Trophoblast cell (in vitro differentiated cells and primary cell): ENCODE measurements around the gene AURKA.

Experiments
- DNase-seq, 2 donors: peaks; one replicate each; pipeline ENCODE4 v3.0.0-alpha.2; 2016
- H2AFZ ChIP-seq: 2 replicates; pipeline ENCODE4 v1.6.1; 2013; ENCODE audit warnings: low read length, moderate library complexity, mild to moderate bottlenecking; ENCODE audit not compliant: insufficient read depth, poor library complexity
- H2AK5ac ChIP-seq: 2 replicates; pipeline ENCODE4 v1.6.1; 2013; ENCODE audit warnings: mild to moderate bottlenecking, low read length
- H2BK120ac ChIP-seq: 2 replicates; pipeline ENCODE4 v1.6.1; 2013; ENCODE audit warnings: low read length, mild to moderate bottlenecking, moderate library complexity; ENCODE audit not compliant: insufficient read depth, poor library complexity
- H2BK12ac ChIP-seq: 2 replicates; pipeline ENCODE4 v1.6.1; 2013; ENCODE audit warnings: mild to moderate bottlenecking, low read length, moderate library complexity
- H2BK5ac ChIP-seq: 2 replicates; pipeline ENCODE4 v1.6.1; 2013; ENCODE audit warnings: low read length, low read depth, moderate library complexity, mild to moderate bottlenecking; ENCODE audit not compliant: poor library complexity
- H3K14ac ChIP-seq: 2 replicates; pipeline ENCODE4 v1.6.1; 2013; ENCODE audit warnings: mild to moderate bottlenecking, low read length
- H3K18ac ChIP-seq: 2 replicates; pipeline ENCODE4 v1.6.1; 2013; ENCODE audit warnings: mild to moderate bottlenecking, low read length
- H3K23ac ChIP-seq: 2 replicates; pipeline ENCODE4 v1.6.1; 2013; ENCODE audit warnings: low read length
- H3K27ac ChIP-seq: 2 replicates; pipeline ENCODE4 v1.5.1; 2013; ENCODE audit warnings: low read depth, mild to moderate bottlenecking, inconsistent platforms, low read length, moderate library complexity
- H3K27me3 ChIP-seq: 2 replicates; pipeline ENCODE4 v1.6.1; 2013; ENCODE audit warnings: inconsistent platforms, mild to moderate bottlenecking, low read length, moderate library complexity; ENCODE audit not compliant: insufficient read depth
- H3K36me3 ChIP-seq, 2 experiments: 1 replicate in 1 of 2; 2 replicates in 1 of 2; pipeline ENCODE4 v1.6.1; 2013; ENCODE audit warnings: low read length in 2 of 2, mild to moderate bottlenecking in 2 of 2, moderate library complexity in 1 of 2; ENCODE audit not compliant: insufficient read depth in 2 of 2, control insufficient read depth in 1 of 2
- H3K4ac ChIP-seq: 2 replicates; pipeline ENCODE4 v1.6.1; 2013; ENCODE audit warnings: low read depth, mild to moderate bottlenecking, low read length, moderate library complexity
- H3K4me1 ChIP-seq, 2 experiments: 1 replicate in 1 of 2; 2 replicates in 1 of 2; pipeline ENCODE4 v1.6.1; 2013; ENCODE audit warnings: low read length in 2 of 2, mild to moderate bottlenecking in 2 of 2, moderate library complexity in 1 of 2; ENCODE audit not compliant: insufficient read depth in 2 of 2, control insufficient read depth in 1 of 2
- H3K4me2 ChIP-seq: 2 replicates; pipeline ENCODE4 v1.6.1; 2013; ENCODE audit warnings: inconsistent platforms, mild to moderate bottlenecking, low read length, moderate library complexity
- H3K4me3 ChIP-seq: 2 replicates; pipeline ENCODE4 v1.5.1; 2013; ENCODE audit warnings: mild to moderate bottlenecking, low read depth, low read length, inconsistent platforms
- H3K79me1 ChIP-seq: one replicate; pipeline ENCODE4 v1.6.1; 2013; ENCODE audit warnings: low read length
- H3K79me2 ChIP-seq: 2 replicates; pipeline ENCODE4 v1.6.1; 2013; ENCODE audit warnings: low read length, mild to moderate bottlenecking; ENCODE audit not compliant: control insufficient read depth, insufficient read depth, poor library complexity
- H3K9ac ChIP-seq: 2 replicates; pipeline ENCODE4 v1.6.1; 2013; ENCODE audit warnings: mild to moderate bottlenecking, low read length
- H3K9me3 ChIP-seq: 2 replicates; pipeline ENCODE4 v1.6.1; 2013; ENCODE audit warnings: low read depth, mild to moderate bottlenecking, control low read depth, inconsistent platforms, low read length; ENCODE audit not compliant: insufficient read depth
- H4K12ac ChIP-seq: 2 replicates; pipeline ENCODE4 v1.6.1; 2013; ENCODE audit warnings: low read depth, mild to moderate bottlenecking, low read length, moderate library complexity
- H4K8ac ChIP-seq: 2 replicates; pipeline ENCODE4 v1.6.1; 2013; ENCODE audit warnings: low read depth, mild to moderate bottlenecking, low read length, moderate library complexity
- H4K91ac ChIP-seq: one replicate; pipeline ENCODE4 v1.6.1; 2013; ENCODE audit warnings: low read depth, mild to moderate bottlenecking, low read length, moderate library complexity
- WGBS: extraction: QIAGEN DNeasy Blood & Tissue Kit; methylation state at CpG from one replicate; pipeline ENCODE4 v1.1.7; 2013; ENCODE audit warnings: missing lambda C conversion rate; ENCODE audit not compliant: insufficient read length, insufficient coverage; ENCODE audit errors: extremely low coverage; 5-methylcytosine and 5-hydroxymethylcytosine counted together

AURKA gene

GRCh38 chr20:56426026-56426425, 34.0 kb upstream of the AURKA start:
- no peak overlapping the region for H3K14ac ChIP-seq
- H3K4me2 ChIP-seq: no peak overlapping the region
- H4K91ac ChIP-seq: no peak overlapping the region
- H2BK120ac ChIP-seq: no peak overlapping the region
- H3K27ac ChIP-seq: no peak overlapping the region
- WGBS: no CpG with 5 or more reads among the region's 9 CpGs
- no peak overlapping the region for H2AFZ ChIP-seq
- H2AK5ac ChIP-seq: no peak overlapping the region
- no peaks in the 10 kb centered on the region for H3K36me3 ChIP-seq
- H3K18ac ChIP-seq: no peak overlapping the region
- H3K9ac ChIP-seq: no peak overlapping the region
- H2BK5ac ChIP-seq: no peak overlapping the region
- peaks cover 3 to 10% of the 10 kb centered on the region in 2 experiments for H3K4me1 ChIP-seq
- no peaks in the 10 kb centered on the region for H3K27me3 ChIP-seq
- H4K12ac ChIP-seq: no peak overlapping the region
- H3K4me3 ChIP-seq: no peak overlapping the region
- H3K23ac ChIP-seq: no peak overlapping the region
- no peaks in the 10 kb centered on the region for H3K79me1 ChIP-seq
- H3K4ac ChIP-seq: no peak overlapping the region
- H3K79me2 ChIP-seq: no peaks in the 10 kb centered on the region
- DNase-seq: no peak
- H4K8ac ChIP-seq: no peak overlapping the region
- H2BK12ac ChIP-seq: no peak overlapping the region
- H3K9me3 ChIP-seq: no peaks in the 10 kb centered on the region

GRCh38 chr20:56424931-56425330, 32.9 kb upstream of the AURKA start:
- Histone ChIP-seq H2BK12ac (no peak overlapping the region), H3K4me1 (peaks cover 3 to 8% of the 10 kb centered on the region in 2 experiments), H3K36me3 (no peaks in the 10 kb centered on the region), H3K9me3 (no peaks in the 10 kb centered on the region), H3K4me3 (no peak overlapping the region), H4K12ac (no peak overlapping the region), H2BK5ac (no peak overlapping the region), H2AFZ (no peak overlapping the region), H3K9ac (no peak overlapping the region), H3K14ac (no peak overlapping the region), H3K18ac (no peak overlapping the region), H4K8ac (peak overlapping the region; percentile 11), H3K4ac (no peak overlapping the region), H2BK120ac (no peak overlapping the region), H2AK5ac (no peak overlapping the region), H3K27ac (no peak overlapping the region), H3K79me2 (no peaks in the 10 kb centered on the region), H3K23ac (no peak overlapping the region), H3K79me1 (no peaks in the 10 kb centered on the region), H3K27me3 (no peaks in the 10 kb centered on the region), H4K91ac (no peak overlapping the region), H3K4me2 (no peak overlapping the region)
- no CpG with 5 or more reads among the region's 1 CpG for WGBS
- no peak for DNase-seq

- no peak overlapping the region for H3K23ac ChIP-seq
- H3K18ac ChIP-seq: no peak overlapping the region
- no peak overlapping the region for H3K4me3 ChIP-seq
- no peak for DNase-seq
- H3K79me1 ChIP-seq: no peaks in the 10 kb centered on the region
- H2BK5ac ChIP-seq: no peak overlapping the region
- no peak overlapping the region for H3K4me2 ChIP-seq
- no peaks in the 10 kb centered on the region for H3K27me3 ChIP-seq
- no peak overlapping the region for H2BK120ac ChIP-seq
- H4K8ac ChIP-seq: no peak overlapping the region
- no peak overlapping the region for H4K91ac ChIP-seq
- WGBS: no CpG with 5 or more reads among the region's 1 CpG
- H3K27ac ChIP-seq: no peak overlapping the region
- H3K9ac ChIP-seq: no peak overlapping the region
- peaks cover 3 to 8% of the 10 kb centered on the region in 2 experiments for H3K4me1 ChIP-seq
- H3K14ac ChIP-seq: no peak overlapping the region
- no peak overlapping the region for H4K12ac ChIP-seq
- no peak overlapping the region for H2AFZ ChIP-seq
- H2AK5ac ChIP-seq: no peak overlapping the region
- no peaks in the 10 kb centered on the region for H3K79me2 ChIP-seq
- no peaks in the 10 kb centered on the region for H3K9me3 ChIP-seq
- H3K36me3 ChIP-seq: no peaks in the 10 kb centered on the region
- no peak overlapping the region for H3K4ac ChIP-seq
- H2BK12ac ChIP-seq: no peak overlapping the region
Observed at GRCh38 chr20:56423886-56424285, 31.9 kb upstream of the AURKA start.

DNA sequence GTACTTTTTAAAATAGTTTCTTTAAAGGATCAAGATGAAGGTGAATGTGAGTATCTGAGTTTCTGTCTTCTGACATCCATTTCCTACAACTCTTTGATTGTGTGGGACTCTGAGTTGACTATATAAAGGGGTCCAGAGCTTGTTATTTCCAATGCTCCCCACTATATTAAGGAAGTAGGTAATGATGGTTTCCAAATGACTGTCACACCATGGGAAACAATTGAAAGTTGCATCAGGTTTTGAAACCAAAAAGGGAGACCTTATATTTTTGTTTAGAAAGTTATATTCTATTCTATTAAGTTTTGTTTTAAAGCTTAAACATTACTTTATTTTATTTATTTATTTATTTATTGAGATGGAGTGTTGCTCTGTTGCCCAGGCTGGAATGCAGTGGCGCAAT, 31.2 kb upstream of the AURKA start:
- Histone ChIP-seq H3K27me3 (no peaks in the 10 kb centered on the region), H3K9me3 (no peaks in the 10 kb centered on the region), H2AFZ (no peak overlapping the region), H4K8ac (no peak overlapping the region), H3K14ac (no peak overlapping the region), H2BK12ac (no peak overlapping the region), H4K91ac (no peak overlapping the region), H3K9ac (no peak overlapping the region), H2BK120ac (no peak overlapping the region), H3K4me3 (no peak overlapping the region), H3K4me2 (no peak overlapping the region), H3K27ac (no peak overlapping the region), H3K4me1 (peaks cover 3 to 8% of the 10 kb centered on the region in 2 experiments), H2AK5ac (no peak overlapping the region), H2BK5ac (no peak overlapping the region), H3K79me1 (no peaks in the 10 kb centered on the region), H4K12ac (no peak overlapping the region), H3K23ac (no peak overlapping the region), H3K79me2 (no peaks in the 10 kb centered on the region), H3K4ac (no peak overlapping the region), H3K18ac (no peak overlapping the region), H3K36me3 (no peaks in the 10 kb centered on the region)
- no CpG with 5 or more reads among the region's 1 CpG for WGBS
- DNase-seq: no peak
